ENCODE measurements around the gene OPTC.
"Not testable (repeated sequence)": the region's sequence is repeated elsewhere in the genome, so short reads cannot be mapped to it uniquely, and the experiment has no call there.

The OPTC gene, protein sequence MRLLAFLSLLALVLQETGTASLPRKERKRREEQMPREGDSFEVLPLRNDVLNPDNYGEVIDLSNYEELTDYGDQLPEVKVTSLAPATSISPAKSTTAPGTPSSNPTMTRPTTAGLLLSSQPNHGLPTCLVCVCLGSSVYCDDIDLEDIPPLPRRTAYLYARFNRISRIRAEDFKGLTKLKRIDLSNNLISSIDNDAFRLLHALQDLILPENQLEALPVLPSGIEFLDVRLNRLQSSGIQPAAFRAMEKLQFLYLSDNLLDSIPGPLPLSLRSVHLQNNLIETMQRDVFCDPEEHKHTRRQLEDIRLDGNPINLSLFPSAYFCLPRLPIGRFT

DNA sequence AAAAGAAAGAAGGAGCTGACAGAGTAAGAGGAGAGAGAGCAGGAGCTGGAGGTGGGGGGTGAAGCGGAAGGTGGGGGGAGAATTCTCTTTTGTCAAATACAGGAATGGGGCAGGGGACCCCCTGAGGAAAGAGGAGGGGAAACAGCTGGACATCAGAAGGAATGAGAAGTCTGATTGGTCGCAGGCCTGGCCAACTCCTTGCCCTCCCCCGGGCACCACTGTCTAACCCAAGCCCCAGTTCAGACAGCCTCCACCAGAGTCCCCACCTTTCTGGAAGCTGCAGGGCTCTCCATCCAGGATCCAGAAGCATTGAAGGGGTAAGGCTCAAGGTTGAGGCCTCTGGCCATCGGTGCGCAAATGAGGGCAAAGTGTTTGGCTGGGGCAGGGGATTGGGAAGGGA lies at the start of gene OPTC:
TSS of gene OPTC (plus strand) at position 253 of the 400 bp plus-strand sequence. CDS start 1,853 bp downstream, outside the sequence.
- no peak for DNase-seq (ENCODE audit: low spot score)

DNA sequence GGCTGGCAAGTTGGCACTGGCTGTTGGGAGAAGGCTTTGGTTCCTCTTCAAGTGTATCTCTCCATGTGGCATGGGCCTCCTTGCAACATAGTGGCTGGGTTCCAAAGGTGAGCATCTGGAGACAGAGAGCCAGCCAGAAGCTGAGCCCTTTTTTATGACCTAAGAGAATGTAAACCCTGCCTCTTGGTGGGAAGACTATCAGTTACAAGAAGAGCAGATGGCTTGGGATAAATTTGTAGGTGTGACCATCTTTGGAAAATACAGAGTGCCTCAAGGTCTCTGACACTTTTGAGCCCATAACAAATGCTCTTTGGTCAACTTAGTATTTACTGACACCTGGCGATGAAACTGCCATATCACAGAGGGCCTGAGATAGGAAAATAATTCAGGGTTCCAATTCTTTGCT lies 49.8 kb upstream of the OPTC start:
- DNase-seq (ENCODE audit: low spot score) = no peak

DNA sequence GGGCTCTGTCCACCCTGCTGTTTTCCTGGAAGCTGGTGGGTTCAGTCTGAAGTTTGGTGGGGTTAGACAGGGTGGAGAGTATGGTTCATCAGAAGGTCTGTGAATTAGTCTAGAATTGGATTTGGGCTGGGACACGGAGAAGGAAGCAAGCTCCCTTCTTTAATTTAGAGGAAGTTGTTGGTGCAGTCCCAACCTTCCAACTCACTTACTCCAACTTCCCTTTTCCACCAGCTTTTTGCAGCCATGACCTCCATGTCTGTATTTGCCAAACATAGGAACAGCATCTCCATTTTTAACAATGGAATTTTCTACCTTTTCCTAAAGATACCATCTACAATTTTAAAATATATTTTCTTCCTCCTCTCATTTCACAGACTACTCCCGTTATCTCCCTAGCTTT lies 46.8 kb upstream of the OPTC start:
- no peak for DNase-seq (ENCODE audit: low spot score)

DNA sequence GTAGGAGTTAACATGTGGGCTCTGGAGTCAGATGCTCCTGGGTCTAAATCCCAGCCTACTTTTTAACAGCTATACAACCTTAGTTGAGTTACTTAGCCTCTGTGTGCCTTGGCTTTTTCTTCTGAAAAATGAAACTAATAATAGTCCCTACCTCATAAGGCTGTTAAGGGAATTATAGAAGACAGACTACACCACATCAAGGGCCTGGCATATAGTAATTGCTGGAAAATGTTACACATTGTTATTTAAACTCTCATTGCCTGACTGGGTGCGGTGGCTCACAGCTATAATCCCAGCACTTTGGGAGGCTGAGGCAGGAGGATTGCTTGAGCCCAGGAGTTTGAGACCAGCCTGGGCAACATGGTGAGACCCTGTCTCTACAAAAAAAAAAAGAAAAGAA lies 46.4 kb upstream of the OPTC start:
- DNase-seq (ENCODE audit: low spot score) = not testable (repeated sequence)

DNA sequence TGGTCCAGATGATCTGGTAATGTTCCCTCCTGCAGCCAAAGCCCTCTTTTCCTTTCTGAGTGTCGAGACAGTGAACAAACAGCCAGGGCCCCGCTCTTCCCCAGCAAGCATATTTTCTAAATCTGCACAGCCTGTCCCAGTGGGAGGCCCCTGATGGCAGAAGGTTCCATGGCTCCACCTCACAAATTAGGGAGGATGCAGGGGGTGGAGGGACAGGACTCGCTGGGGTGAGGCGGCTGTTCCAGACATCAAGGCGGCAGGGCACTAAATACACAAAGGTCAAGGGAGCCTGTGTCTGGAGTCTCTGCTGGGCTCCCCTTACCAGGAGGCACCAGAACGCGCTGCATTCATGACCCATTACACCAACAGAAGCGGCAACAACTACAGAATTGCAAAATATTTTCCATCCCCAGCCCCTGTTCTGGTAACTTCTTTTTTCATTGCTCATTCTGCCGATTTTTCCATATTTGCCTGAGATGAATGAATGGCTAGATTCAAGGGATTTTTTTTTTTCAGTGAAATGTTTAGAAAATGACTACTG lies 45.4 kb upstream of the OPTC start:
- DNase-seq (ENCODE audit: low spot score) = no peak

DNA sequence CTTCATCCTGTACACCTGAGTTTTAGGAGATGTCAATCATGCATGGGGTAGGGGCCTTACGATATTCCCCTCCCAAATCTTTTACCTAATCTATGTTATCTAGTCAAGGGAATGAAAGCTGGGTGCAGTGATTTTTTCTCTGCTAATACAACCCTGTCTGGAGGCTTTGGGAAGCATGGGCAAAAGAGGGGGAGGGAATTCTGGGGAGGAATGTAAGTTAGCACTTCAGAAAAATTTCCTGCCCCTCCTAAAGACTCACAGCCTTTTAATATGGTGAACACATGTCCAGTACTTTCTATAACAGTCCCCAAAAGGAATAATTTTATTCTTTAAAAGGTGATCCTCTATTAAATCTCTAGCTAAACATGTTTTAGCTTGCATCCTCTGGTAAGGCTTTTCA lies 44.0 kb upstream of the OPTC start:
- DNase-seq (ENCODE audit: low spot score) = no peak

DNA sequence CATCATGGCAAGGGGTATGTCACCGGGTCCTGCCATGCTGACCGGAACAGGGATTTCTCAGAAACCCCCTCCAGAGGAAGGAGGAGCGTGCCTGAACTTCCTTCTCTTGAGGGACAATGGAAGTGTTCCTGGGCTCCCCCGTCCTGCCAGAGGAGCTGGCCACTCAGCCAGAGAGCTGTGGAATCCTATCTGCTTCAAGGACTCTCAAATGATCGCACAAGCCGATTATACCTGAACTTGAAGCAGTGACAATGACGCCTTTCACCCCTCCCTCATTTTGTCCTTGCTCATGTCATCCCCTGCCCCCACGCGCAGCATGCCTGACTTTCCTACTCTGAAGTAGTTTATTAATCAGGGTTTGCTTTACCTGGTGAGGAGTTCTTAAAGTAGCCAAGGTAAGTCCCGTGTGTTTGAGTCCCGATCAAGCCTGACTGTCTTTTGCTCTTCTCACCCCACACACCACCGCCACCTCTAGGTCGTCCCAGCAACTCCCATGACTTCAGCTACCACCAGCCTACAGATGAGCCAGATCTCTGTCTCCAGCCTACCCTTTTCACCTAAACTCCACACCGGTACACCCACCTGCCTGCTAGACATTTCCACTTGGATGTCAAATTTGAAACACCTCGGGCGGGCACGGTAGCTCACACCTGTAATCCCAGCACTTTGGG lies 43.3 kb upstream of the OPTC start:
- no peak for DNase-seq (ENCODE audit: low spot score)

DNA sequence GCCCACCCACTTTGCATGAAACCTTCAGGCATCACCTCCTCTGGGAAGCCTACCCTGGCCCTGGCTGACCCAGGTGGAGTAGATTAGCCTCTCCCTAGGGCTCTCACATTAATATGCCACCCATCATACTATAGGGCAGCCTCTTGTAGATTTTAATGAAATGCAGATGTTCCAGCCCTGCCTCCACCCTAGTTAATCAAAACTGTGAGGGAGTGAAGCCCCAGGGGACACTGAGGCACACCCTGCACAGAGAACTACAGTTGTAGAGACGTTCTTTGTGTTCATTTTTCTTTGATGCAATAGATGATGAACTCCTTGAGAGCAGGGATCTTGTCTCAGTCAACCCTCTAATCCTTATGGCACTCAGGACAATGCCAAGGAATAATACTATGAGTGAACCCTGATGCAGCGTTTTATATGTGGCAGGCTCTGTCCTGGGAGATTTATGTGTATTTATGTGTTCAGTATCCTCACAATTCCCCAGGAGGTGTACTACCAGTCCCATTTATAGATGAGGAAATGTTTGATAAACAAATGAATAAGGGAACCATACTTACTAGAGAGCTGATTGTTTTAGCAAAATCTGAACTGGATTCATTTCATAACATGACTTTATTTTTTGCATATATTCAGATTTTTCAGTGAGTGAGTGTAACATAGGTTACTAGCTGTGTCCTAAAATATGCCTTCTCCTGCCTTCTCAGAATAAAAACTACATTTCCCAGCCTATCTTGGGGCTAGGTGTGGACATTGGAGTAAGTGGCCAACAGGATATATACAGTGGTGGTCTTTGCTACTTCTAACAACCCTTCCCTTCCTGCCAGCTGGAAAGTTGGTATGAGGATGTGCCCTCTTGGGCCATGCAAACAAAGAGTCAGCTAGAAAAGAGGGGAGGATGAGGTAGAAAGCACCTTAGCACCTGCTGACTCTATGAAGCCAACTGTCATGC lies 41.8 kb upstream of the OPTC start:
- no peak for DNase-seq (ENCODE audit: low spot score)

DNA sequence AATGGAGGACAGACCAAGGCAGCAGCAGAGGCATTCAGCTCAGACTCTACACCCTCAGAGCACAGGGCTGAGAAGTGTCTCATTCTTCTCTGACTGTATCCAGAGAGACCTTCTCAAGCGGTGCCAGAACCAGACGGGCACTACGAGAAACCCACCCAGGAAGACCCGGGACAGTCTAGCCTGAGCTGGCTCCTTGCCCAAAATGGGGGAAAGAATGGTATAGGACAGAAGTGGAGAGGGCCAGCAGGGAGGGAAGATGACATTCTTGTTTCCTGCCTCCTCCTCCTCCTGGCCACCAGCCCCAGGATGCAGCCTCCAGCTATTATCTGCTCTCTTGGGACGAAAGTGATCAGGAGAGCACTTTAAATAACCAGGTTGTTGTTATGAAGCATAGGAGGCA lies 40.9 kb upstream of the OPTC start:
- DNase-seq (ENCODE audit: low spot score) = no peak

DNA sequence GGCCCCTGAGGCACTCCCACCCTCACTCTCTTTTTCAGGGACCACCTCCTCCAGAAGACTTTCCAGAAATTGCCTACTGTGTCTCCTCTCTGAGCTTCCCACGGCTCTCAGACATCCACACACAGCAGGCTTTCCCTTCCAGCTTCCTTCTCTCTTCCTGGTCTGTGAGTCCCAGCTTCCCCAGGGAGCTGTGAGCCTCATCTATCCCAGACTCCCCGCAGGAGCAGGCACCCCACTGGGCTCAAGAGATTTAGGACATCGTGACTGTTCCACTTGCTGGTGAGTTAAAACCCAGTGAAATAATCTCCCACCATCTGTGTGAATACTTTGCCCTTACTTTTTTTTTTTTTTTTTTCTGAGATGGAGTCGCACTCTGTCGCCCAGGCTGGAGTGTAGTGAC lies 40.3 kb upstream of the OPTC start:
- DNase-seq (ENCODE audit: low spot score) = no peak

DNA sequence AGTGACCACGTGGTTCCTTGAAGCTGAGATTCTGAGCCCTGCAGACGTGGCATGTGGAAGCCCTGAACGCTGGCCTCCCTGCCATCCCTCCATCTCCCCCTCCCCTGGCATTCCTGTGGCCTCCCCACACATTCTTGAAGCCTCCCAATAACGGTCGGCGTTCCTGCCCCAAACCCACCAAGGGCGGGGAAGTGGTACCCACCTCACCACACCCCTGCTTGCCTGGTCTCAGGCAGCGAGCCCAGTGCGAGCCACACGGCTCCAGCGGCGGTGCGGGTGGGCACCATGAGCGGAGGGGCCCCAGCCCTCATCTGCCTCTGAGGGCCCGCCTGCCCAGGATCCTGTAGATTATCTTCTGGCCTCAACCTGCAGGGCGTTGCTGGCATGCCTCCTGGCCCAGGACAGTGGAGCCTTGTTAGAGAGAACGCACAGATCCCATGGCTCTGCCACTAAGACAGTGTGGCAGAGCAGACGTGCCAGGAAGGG lies 38.9 kb upstream of the OPTC start:
- DNase-seq (ENCODE audit: low spot score) = no peak

DNA sequence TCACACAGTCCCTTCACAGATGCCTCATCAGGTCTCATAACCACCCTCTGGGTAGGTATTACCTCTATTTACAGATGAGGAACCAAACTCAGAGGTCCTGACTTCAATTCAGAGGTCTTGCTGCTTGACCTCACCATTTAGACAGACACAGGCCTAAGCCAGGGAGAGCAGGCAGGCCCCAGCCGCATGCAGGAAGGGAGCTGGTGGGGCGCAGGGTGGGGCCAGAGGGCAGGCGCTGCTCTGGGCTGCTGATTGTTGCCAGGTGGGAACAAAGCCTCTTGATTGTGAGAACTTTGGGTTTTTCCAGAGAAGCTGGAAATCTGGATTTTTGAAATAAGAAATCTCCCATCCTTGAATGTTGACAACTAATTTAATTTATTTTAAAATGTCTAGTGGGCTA lies 38.2 kb upstream of the OPTC start:
- DNase-seq (ENCODE audit: low spot score) = no peak

DNA sequence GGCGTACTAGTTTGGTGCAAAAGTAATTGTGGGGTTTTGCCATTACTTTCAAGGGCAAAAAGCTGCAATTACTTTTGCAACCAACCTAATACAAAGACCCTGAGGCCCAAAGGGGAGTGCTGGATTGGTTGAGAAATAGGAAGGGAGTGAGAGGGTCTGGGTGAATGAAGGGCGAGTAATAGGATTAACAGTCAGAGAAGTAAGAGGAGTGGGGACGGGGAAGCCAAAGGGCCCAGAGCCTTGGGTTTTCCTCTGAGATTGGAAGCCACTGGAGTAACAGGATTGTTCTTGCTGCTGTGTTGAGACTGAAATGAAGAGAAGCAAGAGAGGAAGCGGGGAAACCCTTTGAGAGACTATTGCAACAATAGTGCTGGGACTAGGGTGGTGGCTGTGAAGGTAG lies 37.4 kb upstream of the OPTC start:
- no peak for DNase-seq (ENCODE audit: low spot score)

DNA sequence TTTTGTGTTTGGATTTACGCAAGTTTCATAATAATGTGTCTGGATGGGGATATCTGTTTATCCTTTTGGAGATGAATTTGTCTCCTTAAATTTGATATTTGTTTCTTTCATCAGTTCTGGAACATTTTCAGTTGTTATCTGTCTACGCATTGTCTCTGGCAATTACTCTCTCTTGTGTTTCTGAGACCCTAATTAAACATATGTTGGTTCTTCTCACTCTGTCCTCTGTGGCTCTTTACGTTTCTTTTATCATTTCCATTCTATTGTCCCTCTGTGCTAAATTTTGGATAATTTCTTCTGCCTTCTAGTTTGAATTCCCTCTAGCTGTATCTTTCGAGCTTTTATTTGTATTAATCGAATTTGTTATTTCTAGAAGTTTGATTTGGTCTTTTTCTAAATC lies 35.9 kb upstream of the OPTC start:
- DNase-seq (ENCODE audit: low spot score) = no peak

DNA sequence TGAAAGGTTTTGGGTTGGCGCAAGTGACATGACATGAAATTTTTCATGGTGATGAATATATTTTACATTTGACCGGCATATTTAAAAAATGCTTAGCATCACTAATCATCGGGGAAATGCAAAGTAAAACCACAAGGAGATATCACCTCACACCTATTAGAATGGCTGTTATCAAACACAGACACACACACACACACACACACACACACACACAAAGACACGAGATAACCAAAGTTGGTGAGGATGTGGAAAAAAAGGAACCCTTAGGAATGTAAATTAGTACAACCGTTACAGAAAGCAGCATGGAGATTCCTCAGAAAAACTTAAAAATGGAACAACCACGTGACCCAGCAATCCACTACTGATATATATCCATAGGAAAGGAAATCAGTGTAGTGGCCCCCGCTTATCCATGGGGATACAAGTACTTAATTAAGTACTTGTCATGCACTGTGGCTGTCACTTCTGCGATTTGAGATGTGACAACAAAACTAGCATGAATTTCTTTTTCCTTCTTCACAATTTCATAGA lies 34.2 kb upstream of the OPTC start:
- DNase-seq (ENCODE audit: low spot score) = no peak

DNA sequence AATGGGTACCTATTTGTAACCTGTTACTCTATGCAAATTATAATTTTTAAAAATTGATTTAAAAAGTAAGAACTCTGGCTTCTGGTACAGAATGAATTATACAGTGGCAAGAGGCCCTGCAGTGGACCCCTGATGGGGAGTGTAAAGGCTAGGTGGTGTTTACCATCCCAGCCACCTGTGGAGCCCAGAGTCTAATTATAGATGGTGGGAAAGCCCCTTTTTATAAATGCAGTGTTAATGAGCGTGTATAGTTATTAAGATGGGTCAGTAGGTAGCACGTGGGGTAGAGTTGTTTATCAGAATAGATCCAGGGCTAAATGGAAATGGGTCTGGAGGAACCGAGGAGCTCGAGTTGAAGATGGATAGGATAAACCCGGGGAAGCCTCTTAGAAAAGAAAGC lies 32.2 kb upstream of the OPTC start:
- no peak for DNase-seq (ENCODE audit: low spot score)

DNA sequence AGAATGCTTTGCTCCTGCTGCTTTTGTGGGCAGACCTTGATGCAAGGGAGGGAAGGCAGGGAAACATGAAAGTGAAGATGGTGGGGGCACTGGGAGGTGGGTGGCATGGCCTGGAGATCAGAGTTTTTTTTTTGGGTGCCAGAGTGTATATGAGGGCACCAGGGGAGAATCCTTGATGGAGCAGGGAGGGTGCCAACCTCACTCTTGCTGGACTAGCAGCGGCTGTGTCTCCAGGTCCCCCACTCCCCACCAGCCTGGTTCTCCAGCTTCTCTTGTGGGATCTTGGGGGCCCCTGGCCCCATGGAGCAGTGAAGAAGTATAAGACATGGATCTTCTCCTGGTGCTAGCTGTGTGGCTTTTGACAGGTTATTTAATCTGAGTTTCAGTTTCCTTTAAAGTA lies 31.8 kb upstream of the OPTC start:
- DNase-seq (ENCODE audit: low spot score) = no peak

DNA sequence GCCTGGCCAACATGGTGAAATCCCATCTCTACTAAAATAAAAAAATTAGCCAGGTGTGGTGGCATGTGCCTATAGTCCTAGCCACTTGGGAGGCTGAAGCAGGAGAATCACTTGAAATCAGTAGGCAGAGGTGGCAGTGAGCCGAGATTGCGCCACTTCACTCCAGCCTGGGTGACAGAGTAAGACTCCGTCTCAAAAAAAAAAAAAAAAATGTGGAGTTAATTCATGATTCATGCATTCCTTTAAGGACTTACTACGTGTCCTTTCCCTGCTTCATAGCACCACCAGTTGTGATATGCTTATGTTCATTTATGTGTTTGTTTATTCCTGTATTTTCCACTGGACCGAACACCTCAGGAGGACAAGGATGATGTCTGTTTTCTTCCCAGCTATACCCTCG lies 31.1 kb upstream of the OPTC start:
- DNase-seq (ENCODE audit: low spot score) = no peak

DNA sequence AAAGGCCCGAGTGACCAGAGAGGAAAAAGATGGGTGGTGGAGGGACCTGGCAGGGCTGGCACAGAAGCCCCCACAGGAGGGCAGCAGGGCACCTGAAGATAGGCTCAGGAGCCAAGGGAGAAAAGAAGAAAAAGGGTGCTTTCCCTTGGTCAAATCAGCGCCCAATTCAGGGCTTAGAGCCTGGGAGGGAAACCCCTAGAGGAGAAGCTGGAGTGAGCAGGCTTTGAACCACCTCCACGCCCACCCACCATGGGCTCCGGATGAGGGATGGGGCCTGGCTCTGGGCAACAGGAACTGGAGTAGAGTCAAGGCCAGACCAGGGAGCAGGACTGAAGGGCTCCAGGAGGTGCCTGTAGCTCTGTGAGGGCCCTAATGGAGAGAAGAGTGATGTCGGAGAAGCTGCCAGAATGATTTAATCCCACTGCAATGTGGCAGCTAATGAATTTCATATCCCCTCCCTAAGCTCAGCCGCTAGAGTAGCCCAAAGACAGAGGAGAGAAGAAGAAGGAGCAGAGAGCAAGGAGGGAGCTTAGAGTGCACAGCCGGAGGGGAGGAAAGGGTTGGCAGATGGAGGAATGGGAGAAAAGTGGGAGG lies 30.4 kb upstream of the OPTC start:
- DNase-seq (ENCODE audit: low spot score) = no peak

DNA sequence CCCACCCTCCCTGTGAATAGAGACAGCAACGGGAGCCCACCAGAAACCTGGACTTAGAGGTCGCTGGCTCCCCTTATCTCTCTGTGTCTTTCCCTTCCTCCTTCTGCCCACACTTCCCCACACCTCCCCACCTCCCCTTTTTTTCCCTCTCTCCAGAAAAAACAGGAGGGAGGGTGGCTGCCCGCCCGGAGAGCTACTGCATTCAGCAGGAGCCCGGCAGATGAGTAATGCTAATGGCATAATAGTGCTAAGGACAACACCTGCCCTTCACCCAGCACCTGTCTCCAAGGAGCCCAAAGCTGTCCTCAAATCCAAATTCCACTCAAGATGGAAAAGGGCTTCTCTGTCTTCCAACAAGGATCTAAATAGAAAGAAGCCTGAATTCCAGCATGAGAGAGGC lies 29.7 kb upstream of the OPTC start:
- no peak for DNase-seq (ENCODE audit: low spot score)

DNA sequence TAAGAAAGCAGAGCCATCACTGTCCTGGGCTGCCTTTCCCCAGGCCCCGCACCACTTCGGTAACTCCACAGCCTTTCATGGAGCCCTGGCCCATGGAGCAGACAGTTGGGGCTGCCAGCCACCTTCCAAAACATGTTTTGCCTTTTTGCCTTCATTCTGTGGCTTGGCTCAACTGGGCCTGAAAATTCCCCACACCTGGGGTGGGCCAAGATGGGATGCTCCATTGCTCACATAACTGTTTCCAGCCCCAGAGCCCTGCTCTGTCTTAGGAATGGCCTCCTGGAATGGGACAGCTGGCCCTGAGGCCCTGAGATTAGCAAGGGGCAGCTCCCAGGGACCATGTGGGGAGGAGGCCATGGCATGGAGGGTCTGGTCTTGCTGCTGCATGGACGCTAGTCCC lies 29.2 kb upstream of the OPTC start:
- DNase-seq (ENCODE audit: low spot score) = no peak

Data from hematopoietic multipotent progenitor cell treated with erythropoietin and hydrocortisone succinate and interleukin-3 and kit ligand, for 15 days (in vitro differentiated cells).